ENCODE measurements around the gene LAD1.

The LAD1 gene

DNA sequence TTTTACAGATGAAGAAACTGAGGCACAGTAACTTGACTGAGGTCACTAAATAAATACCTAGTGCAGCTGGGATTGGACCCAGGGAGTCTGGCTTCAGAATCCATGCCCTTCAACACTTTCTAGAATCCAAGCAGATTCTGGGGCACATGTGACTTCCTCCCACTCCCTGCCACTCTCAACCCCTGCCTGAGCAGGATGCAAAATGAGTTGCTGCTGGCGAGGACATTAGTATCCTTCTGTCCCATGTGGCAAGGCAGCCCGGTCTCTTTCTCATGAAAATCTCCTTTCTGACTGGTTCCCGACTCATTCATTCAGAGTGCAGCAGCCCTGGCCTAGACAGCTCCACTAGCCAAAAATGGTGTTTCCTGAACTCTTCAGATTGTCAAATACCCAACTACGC, 50.0 kb downstream of the LAD1 start:
- no peak for DNase-seq (ENCODE audit: low read depth, low spot score)

DNA sequence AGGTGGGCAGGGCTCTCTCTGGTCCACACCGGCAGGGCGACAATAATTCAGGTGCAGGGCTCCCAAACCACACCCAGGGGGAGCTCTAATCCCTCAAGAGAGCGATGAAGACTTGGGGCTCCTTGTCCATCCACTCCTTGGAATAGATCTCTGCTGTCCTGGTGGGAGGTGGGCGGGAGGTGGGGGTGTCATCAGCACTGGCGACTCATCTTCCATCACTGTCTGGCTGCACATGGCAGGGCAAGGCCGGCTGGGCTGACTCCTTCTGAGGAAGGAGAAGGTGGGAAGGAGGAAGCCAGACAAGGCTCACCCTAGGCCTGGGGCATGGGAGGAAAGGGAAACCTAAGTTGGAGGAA, 50.9 kb downstream of the LAD1 start:
- DNase-seq (ENCODE audit: low read depth, low spot score), result no peak

DNA sequence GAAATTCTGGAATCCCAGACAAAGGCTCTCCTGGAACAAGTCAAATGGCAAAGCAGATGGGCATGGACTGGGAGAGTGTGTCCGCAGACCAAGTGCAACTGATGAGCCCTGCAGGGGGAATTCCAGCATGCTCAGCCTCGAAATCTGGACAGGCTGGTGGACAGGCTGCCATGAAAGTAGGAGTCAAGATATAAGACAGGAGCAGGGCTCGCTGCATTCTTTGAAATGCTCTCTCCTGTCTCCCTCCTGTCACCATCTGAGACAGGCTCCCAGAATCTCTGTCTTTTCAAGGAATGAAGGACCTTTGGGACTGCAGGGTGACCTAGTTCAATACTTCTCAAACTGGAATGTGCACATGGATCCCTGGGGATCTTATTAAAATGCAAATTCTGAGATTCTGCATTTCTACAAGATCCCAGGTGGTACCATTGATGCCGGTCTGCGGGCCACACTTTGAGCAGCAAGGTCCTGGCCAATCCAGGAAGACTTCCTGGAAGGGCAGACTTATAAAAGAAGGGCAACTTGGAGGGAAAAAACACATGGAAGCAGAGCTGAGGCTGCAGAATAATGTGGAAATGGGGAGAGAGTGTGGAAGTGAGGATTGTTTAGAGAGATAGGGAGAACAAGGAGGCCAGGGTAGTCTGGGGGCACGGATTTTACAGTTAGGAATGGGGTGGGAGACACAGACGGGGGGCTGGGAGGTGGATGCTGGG, 51.5 kb downstream of the LAD1 start:
- DNase-seq (ENCODE audit: low read depth, low spot score), result no peak

DNA sequence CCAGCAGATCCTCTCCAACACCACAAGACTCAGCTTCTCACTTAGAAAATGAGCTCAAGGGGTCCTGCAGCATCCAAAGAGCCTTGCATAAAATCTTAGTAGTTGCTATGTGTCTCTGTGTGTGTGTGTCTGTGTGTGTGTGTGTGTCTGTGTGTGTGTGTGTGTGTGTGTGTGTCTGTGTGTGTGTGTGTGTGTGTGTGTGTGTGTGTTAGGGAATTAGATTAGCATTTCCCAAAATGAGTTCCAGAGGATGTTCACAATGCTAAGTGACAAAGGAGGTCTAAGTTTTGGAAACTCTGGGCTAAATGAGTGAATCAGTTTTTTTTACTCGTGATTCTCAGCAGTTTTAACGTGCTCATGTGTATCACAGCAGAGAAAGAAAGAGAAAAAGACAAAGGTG, 52.1 kb downstream of the LAD1 start:
- no peak for DNase-seq (ENCODE audit: low read depth, low spot score)

DNA sequence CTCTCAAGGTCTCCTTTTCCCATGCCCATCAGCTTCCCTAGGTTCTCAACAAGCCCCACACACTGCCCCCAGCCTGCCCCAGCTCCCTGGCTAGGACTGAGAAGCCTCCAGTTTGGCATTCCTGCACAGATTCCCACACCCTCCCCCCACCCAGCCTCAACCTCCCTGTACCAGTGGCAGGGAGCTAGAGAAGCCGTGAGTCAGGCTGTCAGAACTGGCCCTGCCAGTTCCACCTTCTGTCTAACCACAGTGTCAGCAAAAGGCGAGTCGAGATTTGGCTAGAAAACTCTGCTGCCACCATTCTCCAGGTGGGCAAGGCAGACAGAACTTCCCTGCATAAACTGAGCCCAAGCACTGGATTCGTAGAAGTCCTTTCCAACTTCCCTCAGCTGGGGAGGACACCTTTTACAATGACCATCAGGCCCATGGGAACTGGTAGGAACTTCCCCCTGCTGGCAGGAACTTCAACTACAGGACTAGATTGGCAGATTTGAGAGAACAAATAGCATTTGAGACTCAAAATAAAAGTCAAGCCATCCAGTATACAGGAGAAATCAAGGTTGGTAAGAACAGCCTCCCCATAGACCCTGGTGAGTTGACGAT, 52.7 kb downstream of the LAD1 start:
- no peak for DNase-seq (ENCODE audit: low read depth, low spot score)

DNA sequence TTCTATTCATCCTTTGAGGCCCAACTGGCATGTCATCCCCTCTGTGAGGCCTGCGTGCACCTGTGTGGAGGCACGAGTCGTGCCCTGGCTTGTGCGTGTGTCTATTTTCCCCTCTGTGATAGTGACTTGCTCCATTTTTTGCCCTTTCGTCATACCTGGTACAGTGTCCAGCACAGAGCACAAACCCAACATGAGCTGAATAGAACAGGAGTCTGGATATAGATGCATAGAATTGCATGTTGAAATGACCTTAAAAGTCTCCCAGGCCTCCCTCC, 54.1 kb downstream of the LAD1 start:
- DNase-seq (ENCODE audit: low read depth, low spot score), result no peak

DNA sequence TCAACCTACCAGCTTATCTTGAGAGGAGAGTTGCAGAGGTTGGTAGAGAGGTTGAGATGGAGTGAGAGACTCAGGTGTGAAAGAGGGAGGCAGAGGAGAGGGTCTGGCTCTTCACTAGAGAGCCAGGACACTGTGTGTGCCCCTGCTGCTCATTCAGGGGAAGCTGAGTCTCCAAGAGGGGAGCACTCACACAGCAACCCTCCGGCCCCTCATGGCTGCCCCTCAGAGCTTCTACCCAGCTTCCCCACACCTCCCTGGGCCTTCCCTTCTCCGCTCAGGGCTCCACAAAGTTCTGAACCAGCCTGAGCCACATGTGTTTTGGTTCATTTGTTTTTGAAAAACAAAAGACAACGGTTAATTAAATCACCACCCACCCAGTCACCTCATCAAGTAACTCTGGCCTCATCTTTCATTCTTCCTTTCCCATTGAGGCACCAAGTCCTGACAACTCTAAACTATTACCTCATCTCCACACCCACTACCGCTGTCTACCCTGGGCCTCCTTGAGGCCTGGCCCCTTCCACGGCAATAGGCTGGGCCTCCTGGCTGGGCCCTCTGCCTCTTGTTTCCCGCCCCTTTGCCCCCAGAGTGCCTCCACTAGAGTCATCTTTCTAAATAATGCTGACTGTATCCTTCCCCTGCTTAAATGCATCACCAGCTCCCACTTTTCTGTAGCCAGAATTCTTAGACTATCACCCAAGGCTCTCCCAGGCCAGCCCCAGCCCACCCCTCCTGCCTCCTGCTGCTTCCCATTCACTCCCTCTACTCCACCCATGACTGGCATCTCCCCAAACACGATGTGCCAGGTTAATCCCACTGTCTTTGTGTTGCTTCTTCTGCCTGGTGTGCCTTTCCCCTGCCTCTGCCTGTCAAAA, 54.7 kb downstream of the LAD1 start:
- DNase-seq (ENCODE audit: low read depth, low spot score), result no peak

DNA sequence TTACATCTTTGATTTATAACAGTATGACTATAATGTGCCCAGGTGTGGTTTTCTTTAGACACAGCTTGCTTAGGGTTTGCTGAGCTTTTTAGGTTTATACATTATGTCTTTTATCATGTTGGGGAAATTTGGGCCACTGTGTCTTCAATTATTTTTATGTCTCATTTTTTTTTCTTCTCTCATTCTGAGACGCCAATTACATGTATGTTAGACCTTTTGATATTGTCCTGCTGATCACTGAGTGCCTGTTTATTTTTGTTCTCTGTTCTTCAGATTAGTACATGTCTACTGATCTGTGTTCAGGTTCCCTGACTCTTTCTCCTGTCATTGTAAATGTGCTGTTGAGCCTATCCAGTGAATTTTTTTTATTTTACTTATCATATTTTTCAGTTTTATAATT, 57.7 kb downstream of the LAD1 start:
- DNase-seq (ENCODE audit: low read depth, low spot score), result no peak

DNA sequence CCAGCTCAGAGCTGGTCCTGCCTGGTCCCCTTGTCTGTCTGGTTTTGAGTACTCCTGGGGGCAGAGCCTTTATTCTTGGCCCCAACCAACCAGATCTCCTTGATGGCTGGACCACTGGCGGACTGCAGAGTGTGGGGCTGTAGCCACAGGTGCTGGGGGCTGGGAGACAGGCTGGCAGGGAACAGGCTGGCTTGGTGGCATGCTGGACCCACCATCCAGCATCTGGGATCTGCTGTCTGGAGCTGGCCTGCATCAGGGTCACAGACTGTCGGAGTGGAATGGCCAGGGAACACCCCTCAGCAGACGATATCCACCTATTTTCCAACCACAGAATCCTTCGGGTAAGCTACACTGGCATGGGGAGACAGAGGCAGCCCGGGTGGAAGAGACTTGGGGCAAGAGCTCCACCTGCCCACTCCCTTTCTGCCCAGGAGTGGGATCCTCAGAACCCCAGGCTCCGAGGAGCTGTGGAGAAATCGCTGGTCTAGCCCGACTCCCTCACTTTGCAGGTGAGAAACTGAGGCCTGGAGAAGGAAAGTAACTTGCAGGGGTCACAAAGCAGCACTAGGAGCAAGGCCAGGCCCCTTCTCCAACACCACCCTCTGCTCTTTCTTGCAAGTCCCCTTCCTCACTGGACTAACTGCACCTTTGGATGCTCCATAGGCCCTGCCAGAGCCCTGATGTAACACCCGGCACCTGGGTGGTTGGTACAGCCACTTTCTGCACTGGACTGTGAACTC, 62.2 kb downstream of the LAD1 start:
- no peak for DNase-seq (ENCODE audit: low read depth, low spot score)

DNA sequence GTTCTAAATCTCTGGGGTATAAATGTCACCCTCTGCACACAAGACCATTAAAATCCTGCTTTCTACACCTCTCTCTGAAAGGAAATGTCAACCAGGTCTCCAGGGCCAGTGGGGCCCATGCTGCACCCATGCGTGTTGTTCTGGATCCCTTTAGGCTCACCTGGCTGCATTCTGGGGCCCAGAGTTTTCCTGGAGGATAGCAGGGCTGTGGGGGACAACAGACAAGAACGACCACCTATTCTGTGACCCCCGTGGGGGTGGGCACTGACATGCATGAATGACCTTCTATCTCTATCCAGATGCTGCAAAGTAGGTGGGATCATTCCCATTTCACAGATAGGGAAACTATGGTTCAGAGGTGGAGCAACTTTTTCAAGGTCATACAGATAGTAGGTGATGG, 63.2 kb downstream of the LAD1 start:
- DNase-seq (ENCODE audit: low read depth, low spot score), result no peak

DNA sequence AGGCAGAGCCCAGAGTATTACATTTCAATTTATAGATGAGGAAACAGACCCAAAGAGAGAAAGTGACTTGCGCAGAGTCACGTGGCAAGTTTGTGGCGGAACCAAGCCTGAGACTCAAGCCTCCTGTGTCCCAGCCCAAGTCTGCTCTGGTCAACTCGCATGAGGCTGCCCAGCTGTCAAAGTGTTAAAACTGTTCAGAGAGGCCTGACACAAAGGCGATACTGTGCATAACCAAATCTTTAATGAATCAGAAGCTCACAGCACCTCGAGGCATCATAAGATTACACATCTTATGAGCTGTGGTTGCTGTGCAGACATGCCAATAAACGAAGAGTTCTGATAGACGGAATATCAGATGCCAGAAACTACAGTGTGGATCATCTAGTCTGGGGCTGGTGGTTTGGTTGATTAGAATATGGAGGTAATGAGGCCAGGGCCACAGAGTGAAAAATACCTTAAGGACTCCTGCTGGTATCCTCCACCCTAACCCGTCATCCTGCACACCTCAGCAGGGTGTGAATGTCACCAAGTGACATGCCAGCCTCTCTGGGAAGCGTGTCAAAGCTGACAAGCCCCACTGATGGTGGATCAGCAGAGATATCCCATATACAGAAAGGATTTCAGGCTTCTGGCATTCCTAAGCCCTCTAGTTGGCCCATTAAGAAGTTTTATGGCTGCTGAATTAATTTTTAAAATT, 63.8 kb downstream of the LAD1 start:
- no peak for DNase-seq (ENCODE audit: low read depth, low spot score)

DNA sequence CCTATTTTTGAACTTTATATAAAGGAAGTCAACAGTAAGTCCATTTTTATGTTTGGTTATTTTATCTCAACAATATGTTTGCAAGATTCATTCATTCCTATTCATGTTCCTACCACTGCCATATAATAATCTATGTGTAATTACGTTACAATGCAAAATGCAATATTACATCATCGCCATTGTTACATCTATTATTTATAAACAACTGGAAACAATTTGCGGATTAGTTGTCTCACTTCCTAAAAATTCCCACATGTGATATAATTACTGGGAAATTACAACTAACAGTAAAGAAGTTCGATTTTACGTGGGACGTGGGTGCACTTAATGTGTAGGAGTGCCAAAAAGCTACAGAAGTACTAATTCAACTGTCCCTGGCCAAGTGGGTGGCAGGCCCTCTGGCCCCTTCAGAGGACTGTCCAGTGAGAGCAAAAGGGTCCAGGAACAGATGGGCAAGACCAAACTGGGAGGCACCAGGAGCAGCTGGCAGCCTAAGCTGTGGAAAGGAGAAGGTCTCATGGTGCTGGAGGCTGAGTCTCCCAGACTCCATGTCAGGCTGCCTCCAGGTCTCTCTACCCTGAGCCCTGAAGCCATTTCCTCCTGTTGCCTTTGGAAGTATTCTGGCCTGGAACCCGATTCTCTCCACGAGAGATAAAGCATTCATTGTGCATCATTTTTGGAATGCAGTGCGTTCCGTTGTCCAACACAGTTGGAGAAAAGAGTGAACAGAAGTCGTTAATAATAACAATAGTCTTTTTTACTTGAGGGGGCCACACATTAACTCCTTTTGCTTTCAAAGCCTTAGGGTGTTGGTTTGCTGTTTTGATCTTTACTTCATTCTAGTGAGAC, 64.6 kb downstream of the LAD1 start:
- no peak for DNase-seq (ENCODE audit: low read depth, low spot score)

DNA sequence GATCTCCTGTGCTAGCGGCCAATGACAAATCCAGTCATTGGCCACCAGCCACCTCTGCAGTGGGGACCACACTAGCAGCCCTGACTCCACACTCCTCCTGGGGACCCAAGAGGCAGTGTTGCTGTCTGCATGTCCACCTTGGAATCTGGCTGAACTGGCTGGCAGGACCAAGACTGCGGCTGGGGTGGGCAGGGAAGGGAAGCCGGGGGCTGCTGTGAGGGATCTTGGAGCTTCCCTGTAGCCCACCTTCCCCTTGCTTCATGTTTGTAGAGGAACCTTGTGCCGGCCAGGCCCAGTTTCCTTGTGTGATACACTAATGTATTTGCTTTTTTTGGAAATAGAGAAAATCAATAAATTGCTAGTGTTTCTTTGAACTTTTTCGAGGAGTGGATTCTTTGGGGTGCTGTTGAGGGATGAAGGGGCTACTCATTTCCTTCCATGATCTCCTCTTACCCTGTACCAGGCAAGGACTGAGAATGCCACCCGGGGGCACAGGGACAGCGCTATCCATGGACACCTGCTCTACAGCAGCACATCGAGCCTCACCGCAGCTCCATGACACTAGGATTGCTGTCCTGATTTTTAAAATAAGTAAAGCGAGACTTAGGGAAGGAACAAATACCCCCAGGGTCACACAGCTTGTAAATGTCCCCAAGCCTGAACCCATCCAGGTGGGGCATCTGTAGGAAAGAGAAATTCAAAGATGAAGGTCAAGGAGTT, 66.3 kb downstream of the LAD1 start:
- DNase-seq (ENCODE audit: low read depth, low spot score), result no peak

DNA sequence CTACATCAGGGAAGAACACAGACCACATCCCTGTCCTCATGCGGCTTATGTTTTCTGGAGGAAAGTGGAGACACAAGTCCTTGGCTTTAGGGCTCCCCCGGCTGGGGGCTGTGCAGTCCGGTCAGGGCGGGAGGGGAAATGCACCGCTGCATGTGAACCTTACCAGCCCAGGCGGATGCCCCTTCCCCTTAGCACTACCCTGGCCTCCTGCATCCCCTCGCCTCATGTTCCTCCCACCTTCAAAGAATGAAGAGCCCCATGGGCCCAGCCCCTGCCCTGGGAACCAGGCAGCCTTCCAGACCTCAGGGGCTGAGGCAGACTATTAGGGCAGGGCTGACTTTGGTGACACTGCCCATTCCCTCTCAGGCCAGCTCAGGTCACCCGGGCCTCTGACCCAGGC, 67.1 kb downstream of the LAD1 start:
- DNase-seq (ENCODE audit: low read depth, low spot score), result no peak

DNA sequence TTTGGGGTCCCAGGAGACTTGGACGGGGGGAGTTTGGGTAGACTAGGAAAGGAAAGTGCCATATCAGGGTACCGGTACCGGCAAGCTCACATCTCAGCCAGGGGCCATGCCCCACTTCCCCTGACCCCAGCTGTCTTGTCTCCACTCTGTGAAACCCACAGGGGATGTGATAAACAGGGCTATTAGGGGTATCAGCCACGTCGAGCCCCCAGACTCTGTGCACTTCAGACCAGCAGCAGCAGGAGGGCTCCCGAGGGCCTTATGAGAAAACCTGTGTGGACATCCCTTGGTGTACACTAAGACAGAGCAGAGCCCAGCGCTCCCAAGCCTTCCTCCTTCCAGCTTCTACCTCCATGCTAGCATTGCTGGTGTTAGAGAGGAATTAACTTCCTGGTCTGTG, 68.0 kb downstream of the LAD1 start:
- DNase-seq (ENCODE audit: low read depth, low spot score), result no peak
